Measurements from ENCODE around the gene AKAP8L. TPM values are rescaled to one million over a fixed set of nuclear protein-coding genes. Genes with fewer than 3 reads are reported as not detected.

The AKAP8L gene
- total RNA-seq, 2 experiments from 2014 or later, result 83.1 to 88.8 TPM

DNA sequence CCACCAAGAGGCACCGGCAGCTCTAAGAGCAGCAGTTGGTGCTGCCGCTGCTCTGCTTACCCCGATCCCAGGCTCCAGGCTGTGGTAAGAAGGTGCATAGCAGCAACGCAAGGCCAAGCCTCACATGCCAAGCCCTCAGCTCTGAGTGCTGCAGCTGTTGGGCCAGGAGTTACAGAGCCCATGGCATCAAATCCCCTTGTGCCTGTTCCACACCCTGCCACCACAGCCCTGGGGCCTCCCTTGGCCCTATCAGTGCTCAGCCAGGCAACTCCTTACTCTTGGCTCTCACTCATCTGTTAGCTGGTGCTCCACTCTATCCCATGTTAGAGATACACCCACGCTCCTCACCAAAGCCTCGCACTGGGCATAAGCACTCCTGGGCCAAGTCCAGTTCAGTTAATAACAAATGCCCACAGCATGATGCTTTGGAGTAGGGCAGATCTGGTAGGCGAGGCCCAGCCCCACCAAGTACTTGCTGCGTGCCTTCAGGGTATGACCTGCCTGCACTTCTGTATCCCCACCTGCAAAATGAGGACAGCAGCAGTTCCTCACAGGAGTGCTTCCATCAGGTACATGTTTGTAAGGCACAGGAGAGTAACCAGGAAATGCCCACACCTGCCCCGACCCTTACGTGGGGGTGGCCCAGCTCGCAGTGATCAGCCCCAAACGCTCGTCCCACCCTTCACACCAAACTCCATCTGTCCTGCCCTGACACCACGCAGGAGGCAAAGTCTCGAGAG lies 16.2 kb downstream of the AKAP8L start:
- no peak overlapping the region for H3K27ac Mint-ChIP-seq
- H3K4me3 Mint-ChIP-seq, result no peak overlapping the region
- intact Hi-C loops (cut with micrococcal nuclease), result no loop called here
- ATAC-seq, result no peak
- peaks cover 16% of the 10 kb centered on the region for H3K4me1 Mint-ChIP-seq (ENCODE audit: low read depth)
- ChIA-PET POLR2A (no interaction called here), CTCF (no interaction called here)
- DNase-seq, result no peak
- no peak for TF ChIP-seq CTCF (IDR thresholded peaks at IDR 0.05)
- H3K27me3 Mint-ChIP-seq, result no peaks in the 10 kb centered on the region
- peaks cover 16% of the 10 kb centered on the region for H3K36me3 Mint-ChIP-seq (ENCODE audit: low read depth)
- no peaks in the 10 kb centered on the region for H3K9me3 Mint-ChIP-seq

DNA sequence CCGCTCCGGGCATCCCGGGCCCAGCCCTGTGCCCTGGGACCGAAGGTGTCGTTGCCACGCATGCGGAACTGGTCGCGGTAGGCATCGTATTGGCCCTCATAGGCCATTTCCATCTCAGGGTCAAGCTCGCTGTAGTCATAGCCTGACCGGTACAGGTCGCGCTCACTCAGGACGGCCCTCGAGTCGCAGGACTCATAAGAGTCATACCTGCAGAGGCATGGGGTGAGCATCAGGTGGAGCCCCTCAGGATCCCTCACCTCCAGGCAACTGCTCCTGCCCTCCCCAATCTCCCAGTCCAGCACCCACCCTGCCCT lies 17.4 kb downstream of the AKAP8L start:
- ATAC-seq, result no peak
- ChIA-PET POLR2A (no interaction called here), CTCF (interaction anchor here (0.8 kb wide), 1 partner anchor 12 kb away, joined by 3 read pairs; no protein-coding TSS in a partner anchor)
- intact Hi-C loops (cut with micrococcal nuclease), result no loop called here
- Mint-ChIP-seq H3K27ac (no peak overlapping the region), H3K4me3 (no peak overlapping the region), H3K4me1 (ENCODE audit: low read depth) (peaks cover 11% of the 10 kb centered on the region), H3K36me3 (ENCODE audit: low read depth) (peaks cover 27% of the 10 kb centered on the region), H3K9me3 (no peaks in the 10 kb centered on the region), H3K27me3 (no peaks in the 10 kb centered on the region)
- no peak for TF ChIP-seq CTCF (IDR thresholded peaks at IDR 0.05)
- DNase-seq, result no peak

- POLR2A ChIA-PET, result interaction anchor here (0.8 to 1.1 kb wide), 2 partner anchors 9 to 18 kb away, joined by 3 to 5 read pairs; partner anchors contain the start of gene AKAP8L
- CTCF ChIA-PET, result interaction anchor here (0.8 kb wide), 1 partner anchor 12 kb away, joined by 3 read pairs; no protein-coding TSS in a partner anchor
- ATAC-seq (no peak), DNase-seq (no peak)
- H3K36me3 Mint-ChIP-seq (ENCODE audit: low read depth), result peaks cover 30% of the 10 kb centered on the region
- H3K4me1 Mint-ChIP-seq (ENCODE audit: low read depth), result peaks cover 9% of the 10 kb centered on the region
- no peak overlapping the region for H3K4me3 Mint-ChIP-seq
- intact Hi-C loops (cut with micrococcal nuclease), result no loop called here
- TF ChIP-seq CTCF (IDR thresholded peaks at IDR 0.05), result no peak
- no peaks in the 10 kb centered on the region for H3K27me3 Mint-ChIP-seq
- H3K9me3 Mint-ChIP-seq, result no peaks in the 10 kb centered on the region
- H3K27ac Mint-ChIP-seq, result no peak overlapping the region
These were observed 18.0 kb downstream of the AKAP8L start for GRCh38 chr19:15400521-15401396.

DNA sequence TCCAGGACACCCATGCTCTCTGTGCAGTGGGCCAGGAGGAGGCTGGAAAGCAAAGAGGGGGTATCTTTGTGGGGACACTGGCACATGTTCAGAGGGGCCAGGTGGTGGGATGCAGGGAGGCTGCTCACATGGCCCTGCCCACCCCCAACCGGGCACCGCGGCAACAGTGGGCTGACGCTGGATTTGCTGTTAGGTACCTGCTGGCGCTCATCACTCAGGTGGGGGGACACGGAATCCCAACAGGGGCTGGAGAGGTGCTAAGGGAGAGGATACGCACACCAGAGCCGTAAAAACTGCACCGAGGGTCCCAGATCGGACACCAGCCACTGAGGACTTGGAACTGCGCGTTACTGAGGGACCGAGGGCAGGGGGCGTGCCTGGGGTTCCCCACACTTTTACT lies 19.2 kb downstream of the AKAP8L start:
- ChIA-PET POLR2A (interaction anchor here (1.1 kb wide), 1 partner anchor 10 kb away, joined by 5 read pairs; no protein-coding TSS in a partner anchor), CTCF (no interaction called here)
- no peak for ATAC-seq
- H3K27ac Mint-ChIP-seq, result no peak overlapping the region
- H3K4me3 Mint-ChIP-seq, result no peak overlapping the region
- intact Hi-C loops (cut with micrococcal nuclease), result no loop called here
- peaks cover 5% of the 10 kb centered on the region for H3K4me1 Mint-ChIP-seq (ENCODE audit: low read depth)
- H3K27me3 Mint-ChIP-seq, result no peaks in the 10 kb centered on the region
- no peaks in the 10 kb centered on the region for H3K9me3 Mint-ChIP-seq
- no peak for DNase-seq
- no peak for TF ChIP-seq CTCF (IDR thresholded peaks at IDR 0.05)
- peaks cover 34% of the 10 kb centered on the region for H3K36me3 Mint-ChIP-seq (ENCODE audit: low read depth)

- peaks cover 34% of the 10 kb centered on the region for H3K36me3 Mint-ChIP-seq (ENCODE audit: low read depth)
- DNase-seq, result no peak
- ChIA-PET CTCF (interaction anchor here (1.2 kb wide), 1 partner anchor 157 kb away, joined by 3 read pairs; no protein-coding TSS in a partner anchor), POLR2A (no interaction called here)
- H3K27me3 Mint-ChIP-seq, result no peaks in the 10 kb centered on the region
- no peak for TF ChIP-seq CTCF (IDR thresholded peaks at IDR 0.05)
- H3K27ac Mint-ChIP-seq, result no peak overlapping the region
- H3K9me3 Mint-ChIP-seq, result no peaks in the 10 kb centered on the region
- no peak for ATAC-seq
- peaks cover 2% of the 10 kb centered on the region for H3K4me1 Mint-ChIP-seq (ENCODE audit: low read depth)
- H3K4me3 Mint-ChIP-seq, result no peak overlapping the region
- intact Hi-C loops (cut with micrococcal nuclease), result no loop called here
These were observed 19.6 kb downstream of the AKAP8L start for GRCh38 chr19:15399234-15399515.
